ENCODE measurements around the gene ABCF2.

The ABCF2 gene

DNA sequence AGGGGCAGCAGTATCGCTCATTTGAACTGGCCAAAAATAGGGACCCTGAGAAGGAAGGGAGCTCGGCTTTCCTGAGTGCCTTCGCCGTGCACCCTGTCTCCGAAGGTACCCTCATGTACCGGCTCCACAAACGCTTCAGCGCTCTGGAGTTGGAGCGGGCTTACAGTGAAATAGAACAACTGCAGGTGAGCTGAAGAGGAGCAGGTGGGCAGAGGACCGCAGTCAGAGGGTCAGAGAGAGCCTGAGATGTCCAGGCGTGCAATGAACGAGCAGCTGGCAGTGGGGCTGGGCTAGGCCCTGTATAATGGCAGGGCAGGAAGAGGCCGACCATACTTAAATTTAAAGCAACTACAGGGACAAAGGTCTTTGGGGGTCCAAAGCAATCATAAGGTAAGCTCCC is 9.4 kb upstream of the ABCF2 start:
- no peaks in the 10 kb centered on the region for H3K27me3 Mint-ChIP-seq
- H3K36me3 Mint-ChIP-seq (ENCODE audit: insufficient read depth): peaks cover 28% of the 10 kb centered on the region

DNA sequence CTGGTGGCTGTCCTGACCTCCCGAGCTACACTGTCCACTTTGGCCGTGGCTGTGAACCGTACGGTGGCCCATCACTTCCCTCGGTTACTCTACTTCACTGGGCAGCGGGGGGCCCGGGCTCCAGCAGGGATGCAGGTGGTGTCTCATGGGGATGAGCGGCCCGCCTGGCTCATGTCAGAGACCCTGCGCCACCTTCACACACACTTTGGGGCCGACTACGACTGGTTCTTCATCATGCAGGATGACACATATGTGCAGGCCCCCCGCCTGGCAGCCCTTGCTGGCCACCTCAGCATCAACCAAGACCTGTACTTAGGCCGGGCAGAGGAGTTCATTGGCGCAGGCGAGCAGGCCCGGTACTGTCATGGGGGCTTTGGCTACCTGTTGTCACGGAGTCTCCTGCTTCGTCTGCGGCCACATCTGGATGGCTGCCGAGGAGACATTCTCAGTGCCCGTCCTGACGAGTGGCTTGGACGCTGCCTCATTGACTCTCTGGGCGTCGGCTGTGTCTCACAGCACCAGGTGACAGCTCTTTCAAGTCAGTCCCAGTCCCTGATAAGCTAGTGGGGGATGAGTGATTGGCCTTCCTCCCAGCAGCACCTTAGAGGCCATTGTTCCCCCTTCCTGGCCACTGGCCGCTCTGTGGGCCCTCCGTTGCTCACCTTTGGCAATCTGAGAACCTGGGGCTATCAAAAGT is 8.2 kb upstream of the ABCF2 start:
- Mint-ChIP-seq H3K36me3 (ENCODE audit: insufficient read depth) (peaks cover 26% of the 10 kb centered on the region), H3K27me3 (no peaks in the 10 kb centered on the region), H3K27ac (ENCODE audit: low read depth) (no peak overlapping the region), H3K9me3 (no peaks in the 10 kb centered on the region), H3K4me3 (no peak overlapping the region), H3K4me1 (peaks cover 28% of the 10 kb centered on the region)
- no peak for DNase-seq (ENCODE audit: low spot score in 2 of 2)
- ATAC-seq (replicated peaks; ENCODE audit: extremely low read depth, poor library complexity, severe bottlenecking): no peak

More for the DNA sequence above, 9.4 kb upstream of the ABCF2 start:
- ATAC-seq (replicated peaks; ENCODE audit: extremely low read depth, poor library complexity, severe bottlenecking): no peak
- no peaks in the 10 kb centered on the region for H3K9me3 Mint-ChIP-seq
- no peak overlapping the region for H3K27ac Mint-ChIP-seq (ENCODE audit: low read depth)
- peaks cover 28% of the 10 kb centered on the region for H3K4me1 Mint-ChIP-seq
- H3K4me3 Mint-ChIP-seq: no peak overlapping the region
- no peak for DNase-seq (ENCODE audit: low spot score in 2 of 2)

DNA sequence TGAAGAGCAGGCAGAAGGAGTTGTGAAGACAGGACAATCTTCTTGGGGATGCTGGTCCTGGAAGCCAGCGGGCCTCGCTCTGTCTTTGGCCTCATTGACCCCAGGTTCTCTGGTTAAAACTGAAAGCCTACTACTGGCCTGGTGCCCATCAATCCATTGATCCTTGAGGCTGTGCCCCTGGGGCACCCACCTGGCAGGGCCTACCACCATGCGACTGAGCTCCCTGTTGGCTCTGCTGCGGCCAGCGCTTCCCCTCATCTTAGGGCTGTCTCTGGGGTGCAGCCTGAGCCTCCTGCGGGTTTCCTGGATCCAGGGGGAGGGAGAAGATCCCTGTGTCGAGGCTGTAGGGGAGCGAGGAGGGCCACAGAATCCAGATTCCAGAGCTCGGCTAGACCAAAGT is 6.8 kb upstream of the ABCF2 start:
- Mint-ChIP-seq H3K9me3 (no peaks in the 10 kb centered on the region), H3K4me1 (peaks cover 28% of the 10 kb centered on the region), H3K27ac (ENCODE audit: low read depth) (peak overlapping the region; percentile 98), H3K36me3 (ENCODE audit: insufficient read depth) (peaks cover 20% of the 10 kb centered on the region), H3K4me3 (peak overlapping the region; percentile 100), H3K27me3 (no peaks in the 10 kb centered on the region)
- ATAC-seq (replicated peaks; ENCODE audit: extremely low read depth, poor library complexity, severe bottlenecking) (no peak), DNase-seq (ENCODE audit: low spot score in 2 of 2) (no peak)

DNA sequence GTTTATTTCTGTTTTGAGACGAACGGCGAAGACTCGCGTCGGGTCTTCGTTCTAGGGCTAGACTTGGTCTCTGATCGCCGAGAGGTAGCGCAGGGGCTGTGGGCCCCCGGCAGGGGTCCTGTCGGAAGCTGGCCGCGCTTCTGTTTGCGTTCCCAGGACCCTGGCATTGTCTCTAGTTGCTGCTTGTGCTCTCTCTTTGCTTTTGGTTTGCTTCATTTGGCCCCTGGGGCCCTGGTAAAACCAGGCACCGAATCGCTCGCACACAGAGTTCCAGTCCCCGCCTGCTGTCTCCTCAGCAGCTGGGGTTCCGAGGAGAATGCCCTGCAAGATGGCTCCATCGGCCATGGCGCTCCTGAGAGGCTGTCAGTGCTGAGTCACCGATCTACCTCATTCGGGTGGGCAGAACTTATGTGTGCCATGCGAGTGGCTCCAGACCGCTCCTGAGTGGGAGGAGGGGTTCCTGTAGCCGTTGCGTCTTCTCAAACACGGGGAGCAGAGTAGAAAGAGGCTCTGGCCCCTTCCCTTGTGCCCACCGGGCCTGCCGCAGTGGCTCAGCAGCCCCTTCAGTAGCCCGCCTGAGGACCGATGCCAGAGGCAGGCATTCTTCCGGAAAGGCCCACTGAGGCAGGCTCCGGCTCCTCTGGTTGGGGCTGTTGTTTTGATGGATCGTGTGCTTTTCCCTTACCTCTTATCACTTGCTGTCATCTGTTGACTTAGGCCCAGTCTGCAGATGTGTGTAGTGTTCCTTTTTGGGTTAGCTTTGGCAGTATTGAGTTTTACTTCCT is 6.1 kb upstream of the ABCF2 start:
- Mint-ChIP-seq H3K27me3 (no peaks in the 10 kb centered on the region), H3K4me1 (peaks cover 28% of the 10 kb centered on the region), H3K9me3 (no peaks in the 10 kb centered on the region), H3K4me3 (peak overlapping the region; percentile 100), H3K36me3 (ENCODE audit: insufficient read depth) (peaks cover 20% of the 10 kb centered on the region), H3K27ac (ENCODE audit: low read depth) (peak overlapping the region; percentile 98)
- ATAC-seq (replicated peaks; ENCODE audit: extremely low read depth, poor library complexity, severe bottlenecking): peak; percentile 80
- peak in 1 of 2 donors; percentile 47 for DNase-seq (ENCODE audit: low spot score in 2 of 2)

DNA sequence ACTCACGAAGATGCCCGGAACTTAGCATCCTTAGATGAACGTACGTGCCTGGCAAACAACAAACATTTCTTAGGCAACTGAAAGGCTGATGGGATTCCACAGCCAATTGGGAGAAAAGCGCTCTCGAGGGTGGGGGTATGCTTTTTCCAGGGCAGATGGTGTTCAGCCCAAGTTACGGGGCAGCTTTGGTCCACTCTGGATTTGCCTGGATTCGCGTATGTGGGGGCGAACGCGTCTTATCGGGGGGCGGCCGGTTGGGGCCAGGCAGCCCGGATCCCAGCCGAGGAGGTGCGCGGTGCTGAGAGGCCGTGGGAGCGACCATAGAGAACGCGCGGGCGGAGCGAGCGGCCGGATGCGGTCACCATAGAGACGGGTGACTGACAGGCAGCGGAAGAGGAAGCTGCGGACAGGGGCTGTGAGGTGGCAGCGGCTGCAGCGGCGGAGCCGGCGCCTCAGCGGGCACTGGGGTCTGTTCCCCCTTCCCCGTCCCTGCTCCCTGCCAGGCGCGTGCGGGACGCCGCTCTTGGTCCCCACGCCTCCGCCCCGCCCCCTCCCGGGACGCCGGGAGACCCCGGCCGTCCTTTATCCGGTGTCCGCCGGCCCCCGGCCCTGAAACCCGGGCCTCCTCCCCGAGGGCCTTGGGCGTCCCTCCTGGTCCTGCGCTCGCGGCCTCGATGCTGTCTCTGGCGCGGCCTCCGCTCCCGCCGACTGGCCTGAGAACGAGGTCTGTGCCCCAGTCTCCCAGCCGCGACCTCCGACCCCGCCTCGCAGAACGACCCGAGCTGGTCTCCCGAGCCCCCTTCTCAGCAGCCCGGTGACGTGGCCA is 5.3 kb upstream of the ABCF2 start, which contains the start of gene CHPF2:
Gene CHPF2, plus strand, starts transcription at position 393 of the 826 bp plus-strand sequence. CDS start 1,529 bp downstream, outside the sequence.
- Mint-ChIP-seq H3K4me3 (peak within 1 kb of the TSS; percentile 100), H3K4me1 (peaks cover 30% of the 10 kb centered on the region), H3K27ac (ENCODE audit: low read depth) (peak within 1 kb of the TSS; percentile 98), H3K9me3 (no peaks in the 10 kb centered on the region), H3K27me3 (no peaks in the 10 kb centered on the region), H3K36me3 (ENCODE audit: insufficient read depth) (peaks cover 20% of the 10 kb centered on the region)
- ATAC-seq (replicated peaks; ENCODE audit: extremely low read depth, poor library complexity, severe bottlenecking) (peak; percentile 95), DNase-seq (ENCODE audit: low spot score in 2 of 2) (peak; percentile 71 to 80)

DNA sequence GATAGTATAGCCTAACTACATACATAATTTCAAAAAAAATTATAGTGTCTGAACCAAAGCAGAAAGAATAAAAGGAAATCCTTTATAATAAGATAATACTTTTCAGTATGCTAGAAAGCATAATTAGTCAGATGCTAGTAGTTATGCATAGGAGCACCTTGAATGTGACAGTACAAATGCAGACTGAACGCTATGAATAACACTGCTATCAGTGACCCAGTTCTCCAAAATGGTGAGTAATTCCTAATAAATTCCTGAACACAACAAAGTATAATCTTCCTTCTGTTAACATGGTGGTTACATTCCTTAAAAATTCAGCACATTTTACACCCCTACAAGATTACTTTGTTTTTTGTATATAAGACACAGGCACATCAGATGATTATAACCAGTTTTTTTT is 4.1 kb upstream of the ABCF2 start:
- Mint-ChIP-seq H3K27me3 (no peaks in the 10 kb centered on the region), H3K9me3 (no peaks in the 10 kb centered on the region), H3K4me1 (peaks cover 42% of the 10 kb centered on the region), H3K27ac (ENCODE audit: low read depth) (no peak overlapping the region), H3K36me3 (ENCODE audit: insufficient read depth) (peaks cover 21% of the 10 kb centered on the region), H3K4me3 (peak overlapping the region; percentile 100)
- no peak for ATAC-seq (replicated peaks; ENCODE audit: extremely low read depth, poor library complexity, severe bottlenecking)
- DNase-seq (ENCODE audit: low spot score in 2 of 2): no peak

DNA sequence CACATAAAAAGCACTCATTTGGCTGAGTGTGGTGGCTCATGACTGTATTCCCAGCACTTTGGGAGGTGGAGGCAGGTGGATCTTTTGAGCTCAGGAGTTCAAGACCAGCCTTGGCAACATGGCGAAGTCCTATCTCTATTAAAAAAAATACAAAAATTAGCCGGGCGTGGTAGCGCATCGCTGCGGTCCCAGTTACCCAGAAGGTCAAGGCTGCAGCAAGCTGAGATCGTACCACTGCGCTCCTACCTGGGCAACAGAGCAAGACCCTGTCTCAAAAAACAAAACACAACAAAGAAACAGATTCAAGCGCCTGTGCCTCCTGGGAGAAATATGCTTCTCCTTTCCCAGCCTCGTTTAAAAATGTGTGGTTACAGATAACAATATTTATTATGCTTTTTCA is 2.2 kb upstream of the ABCF2 start:
- Mint-ChIP-seq H3K4me1 (peaks cover 57% of the 10 kb centered on the region), H3K27ac (ENCODE audit: low read depth) (no peak overlapping the region), H3K27me3 (no peaks in the 10 kb centered on the region), H3K4me3 (no peak overlapping the region), H3K36me3 (ENCODE audit: insufficient read depth) (peaks cover 21% of the 10 kb centered on the region), H3K9me3 (no peaks in the 10 kb centered on the region)
- DNase-seq (ENCODE audit: low spot score in 2 of 2) (no peak), ATAC-seq (replicated peaks; ENCODE audit: extremely low read depth, poor library complexity, severe bottlenecking) (no peak)

DNA sequence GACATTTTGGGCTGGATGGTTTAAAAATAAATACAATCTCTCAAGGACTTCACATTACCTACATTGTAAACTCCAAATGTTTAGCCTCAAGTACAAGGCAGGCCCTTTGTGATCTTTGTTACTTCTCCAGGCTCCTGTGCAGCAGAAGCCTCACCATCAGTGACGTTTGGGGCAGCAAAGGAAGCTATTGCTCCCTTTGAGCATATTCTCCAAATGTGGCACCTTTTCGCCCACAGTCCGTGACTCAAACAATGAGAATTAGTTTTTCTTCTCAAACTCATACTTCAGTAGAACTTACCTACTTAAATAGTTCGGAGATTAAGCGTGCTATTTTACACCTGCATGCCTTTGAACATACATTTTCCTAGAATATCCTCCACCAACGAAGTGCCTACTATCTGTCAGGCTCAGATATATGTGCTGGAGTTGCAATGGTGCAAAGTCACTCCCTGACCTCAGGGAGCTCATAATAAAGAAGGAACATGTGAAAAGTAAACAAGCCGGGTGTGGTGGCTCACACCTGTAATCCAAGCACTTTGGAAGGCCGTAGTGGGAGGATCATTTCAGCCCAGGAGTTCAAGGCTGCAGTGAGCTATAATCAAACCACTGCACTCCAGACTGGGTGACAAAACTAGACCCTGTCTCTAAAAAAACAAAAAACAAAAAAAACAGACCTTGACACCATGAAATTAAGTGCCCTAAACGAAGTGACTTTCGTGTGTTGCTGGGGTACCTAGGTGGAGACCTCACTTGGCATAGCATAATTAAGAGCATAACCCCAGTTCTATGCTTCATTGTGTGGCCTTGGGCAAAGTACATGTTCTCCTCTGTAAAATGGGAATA is 1.2 kb upstream of the ABCF2 start:
- Mint-ChIP-seq H3K9me3 (no peaks in the 10 kb centered on the region), H3K36me3 (ENCODE audit: insufficient read depth) (peaks cover 21% of the 10 kb centered on the region), H3K27me3 (no peaks in the 10 kb centered on the region), H3K27ac (ENCODE audit: low read depth) (no peak overlapping the region), H3K4me3 (peak overlapping the region; percentile 98), H3K4me1 (peaks cover 50% of the 10 kb centered on the region)
- no peak for ATAC-seq (replicated peaks; ENCODE audit: extremely low read depth, poor library complexity, severe bottlenecking)
- no peak for DNase-seq (ENCODE audit: low spot score in 2 of 2)

DNA sequence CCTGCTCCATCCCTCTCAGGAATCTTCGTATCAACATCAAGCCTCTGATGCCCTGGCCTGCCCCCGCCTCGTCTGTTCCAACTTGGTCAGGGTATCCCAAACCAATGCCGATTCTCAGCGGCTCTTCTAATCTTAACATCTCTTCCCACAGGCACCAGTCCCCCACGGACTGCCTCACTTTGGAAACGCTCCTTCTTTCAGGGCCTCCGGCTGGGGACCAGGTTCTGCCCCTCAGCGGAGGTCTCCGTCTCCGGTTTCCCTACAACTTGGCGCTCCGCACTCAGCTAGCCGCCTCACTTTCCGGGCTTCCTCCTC is 488 bp downstream of the ABCF2 start:
- Mint-ChIP-seq H3K4me1 (peaks cover 37% of the 10 kb centered on the region), H3K4me3 (peak overlapping the region; percentile 98), H3K27me3 (no peaks in the 10 kb centered on the region), H3K27ac (ENCODE audit: low read depth) (peak overlapping the region; percentile 96), H3K36me3 (ENCODE audit: insufficient read depth) (peaks cover 21% of the 10 kb centered on the region), H3K9me3 (no peaks in the 10 kb centered on the region)
- DNase-seq (ENCODE audit: low spot score in 2 of 2): no peak
- ATAC-seq (replicated peaks; ENCODE audit: extremely low read depth, poor library complexity, severe bottlenecking): peak; percentile 6

DNA sequence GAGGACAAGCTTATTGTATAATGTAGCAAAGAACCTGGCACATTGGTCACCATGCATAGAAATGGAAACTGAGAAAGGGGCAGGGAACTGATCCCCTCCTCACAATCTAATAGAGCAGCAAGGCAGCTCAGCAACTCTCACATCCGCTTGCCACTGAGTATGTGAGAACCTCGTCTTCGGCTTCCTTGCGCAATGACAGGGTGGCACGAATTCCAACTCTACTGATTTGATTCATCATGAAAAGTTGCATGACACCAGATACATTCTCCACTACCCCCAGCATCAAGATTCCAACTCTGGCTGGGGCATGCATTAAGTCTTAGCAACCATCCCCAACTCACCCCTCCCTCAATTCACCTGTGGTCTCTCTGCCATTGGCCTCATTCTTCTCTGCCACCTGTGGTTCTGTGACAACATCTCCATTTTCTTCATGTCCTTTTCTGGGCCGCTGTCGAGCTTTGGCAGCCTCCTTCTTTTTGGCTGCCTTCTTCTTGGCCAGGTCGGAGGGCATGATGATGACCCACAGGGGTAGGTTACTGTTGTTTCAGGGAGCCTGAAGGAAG is 976 bp downstream of the ABCF2 start:
- H3K4me3 Mint-ChIP-seq: peak overlapping the region; percentile 98
- H3K4me1 Mint-ChIP-seq: peaks cover 35% of the 10 kb centered on the region
- H3K27ac Mint-ChIP-seq (ENCODE audit: low read depth): peak overlapping the region; percentile 96
- ATAC-seq (replicated peaks; ENCODE audit: extremely low read depth, poor library complexity, severe bottlenecking): no peak
- no peaks in the 10 kb centered on the region for H3K9me3 Mint-ChIP-seq
- no peaks in the 10 kb centered on the region for H3K27me3 Mint-ChIP-seq
- no peak for DNase-seq (ENCODE audit: low spot score in 2 of 2)
- peaks cover 26% of the 10 kb centered on the region for H3K36me3 Mint-ChIP-seq (ENCODE audit: insufficient read depth)

DNA sequence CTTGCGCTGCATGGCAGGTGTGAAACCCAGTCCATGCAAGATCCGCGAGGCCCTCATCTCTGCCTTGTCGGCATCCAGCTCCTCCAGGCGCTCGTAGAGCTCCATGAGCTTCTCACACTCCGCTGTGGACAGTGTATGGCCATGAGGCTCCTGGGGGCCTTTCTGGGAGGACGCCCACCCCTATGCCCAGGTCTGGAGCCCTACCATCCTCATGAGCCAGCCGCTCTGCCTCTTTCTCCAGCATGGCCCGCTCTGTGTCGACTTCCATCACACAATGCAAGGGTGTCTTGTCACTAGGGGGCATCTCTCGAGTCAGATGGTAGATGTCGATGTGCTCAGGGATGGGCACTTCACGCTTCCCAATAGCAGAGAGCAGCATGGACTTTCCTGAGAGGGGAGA is 3.3 kb downstream of the ABCF2 start:
- no peak for DNase-seq (ENCODE audit: low spot score in 2 of 2)
- H3K4me1 Mint-ChIP-seq: peaks cover 35% of the 10 kb centered on the region
- peaks cover 43% of the 10 kb centered on the region for H3K36me3 Mint-ChIP-seq (ENCODE audit: insufficient read depth)
- no peak overlapping the region for H3K27ac Mint-ChIP-seq (ENCODE audit: low read depth)
- no peaks in the 10 kb centered on the region for H3K9me3 Mint-ChIP-seq
- no peak overlapping the region for H3K4me3 Mint-ChIP-seq
- no peaks in the 10 kb centered on the region for H3K27me3 Mint-ChIP-seq
- no peak for ATAC-seq (replicated peaks; ENCODE audit: extremely low read depth, poor library complexity, severe bottlenecking)

DNA sequence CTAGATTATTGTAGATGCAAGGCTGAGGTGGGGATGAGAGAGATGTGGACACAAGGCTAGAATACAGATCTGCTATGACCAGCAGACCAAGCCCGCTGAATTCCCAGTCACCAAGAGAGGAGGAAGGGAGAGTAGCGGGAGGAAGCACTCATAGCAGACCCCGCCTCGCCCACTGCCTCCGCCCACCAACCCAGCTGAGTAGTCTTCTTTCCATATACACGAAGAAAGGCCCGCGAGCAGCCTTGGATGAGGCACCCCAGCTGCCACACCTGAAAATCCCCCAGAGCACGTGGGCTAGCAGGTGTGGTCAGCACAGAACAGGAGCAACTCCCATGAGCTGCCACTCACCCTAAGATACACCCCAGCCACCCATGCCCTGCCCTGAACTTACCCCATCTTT is 8.8 kb downstream of the ABCF2 start:
- DNase-seq (ENCODE audit: low spot score in 2 of 2) (no peak), ATAC-seq (replicated peaks; ENCODE audit: extremely low read depth, poor library complexity, severe bottlenecking) (no peak)
- no peaks in the 10 kb centered on the region for H3K27me3 Mint-ChIP-seq
- peaks cover 68% of the 10 kb centered on the region for H3K36me3 Mint-ChIP-seq (ENCODE audit: insufficient read depth)
- H3K9me3 Mint-ChIP-seq: no peaks in the 10 kb centered on the region
- no peak overlapping the region for H3K27ac Mint-ChIP-seq (ENCODE audit: low read depth)
- H3K4me3 Mint-ChIP-seq: no peak overlapping the region
- H3K4me1 Mint-ChIP-seq: no peaks in the 10 kb centered on the region
